GM23338 (cell line): ENCODE measurements around the gene HHAT. TPM values are rescaled to one million over a fixed set of nuclear protein-coding genes. Genes with fewer than 3 reads are reported as not detected.

Experiments
- ATAC-seq: fragments of 200-7000 bp; cut with Tn5 transposase; 3 replicates; pipeline ENCODE4 v1.9.1; 2020
- DNase-seq: peaks from one replicate; pipeline ENCODE4 v3.0.0-alpha.2; 2015; ENCODE audit warnings: low spot score
- H2AFZ ChIP-seq: fragments of 200-600 bp; sonication (generic); 2 replicates; pipeline ENCODE4 v1.8.0; 2016; ENCODE audit warnings: antibody characterized with exemption, mild to moderate bottlenecking, moderate library complexity
- H3F3A ChIP-seq: fragments of 200-600 bp; sonication (generic); replicated peaks from 2 replicates; pipeline ENCODE4 v1.8.0; 2017; ENCODE audit warnings: antibody characterized with exemption, mixed run types, low read depth
- H3K27ac ChIP-seq: fragments of 200-600 bp; sonication (generic); 2 replicates; pipeline ENCODE4 v1.6.1; 2016; ENCODE audit warnings: low read depth
- H3K27me3 ChIP-seq: fragments of 200-600 bp; sonication (generic); 2 replicates; pipeline ENCODE4 v1.8.0; 2016; ENCODE audit warnings: mild to moderate bottlenecking, mixed run types, moderate library complexity; ENCODE audit not compliant: insufficient read depth
- H3K36me3 ChIP-seq: fragments of 200-600 bp; sonication (generic); 2 replicates; pipeline ENCODE4 v1.8.0; 2016; ENCODE audit warnings: mild to moderate bottlenecking; ENCODE audit not compliant: insufficient read depth
- H3K4me1 ChIP-seq: fragments of 200-600 bp; sonication (generic); 2 replicates; pipeline ENCODE4 v1.8.0; 2016; ENCODE audit warnings: mild to moderate bottlenecking, moderate library complexity; ENCODE audit not compliant: insufficient read depth
- H3K4me2 ChIP-seq: fragments of 200-600 bp; sonication (generic); 2 replicates; pipeline ENCODE4 v1.7.1; 2017; ENCODE audit warnings: mixed run types
- H3K4me3 ChIP-seq: fragments of 200-600 bp; sonication (generic); 2 replicates; pipeline ENCODE4 v1.6.1; 2016; ENCODE audit warnings: mixed run types
- H3K79me2 ChIP-seq: fragments of 200-600 bp; sonication (generic); replicated peaks from 2 replicates; pipeline ENCODE4 v1.8.0; 2017; ENCODE audit warnings: mild to moderate bottlenecking; ENCODE audit not compliant: insufficient read depth
- H3K9me2 ChIP-seq: fragments of 200-600 bp; sonication (generic); 2 replicates; pipeline ENCODE4 v1.8.0; 2017; ENCODE audit not compliant: insufficient read depth
- H4K20me1 ChIP-seq: fragments of 200-600 bp; sonication (generic); replicated peaks from 2 replicates; pipeline ENCODE4 v1.8.0; 2017; ENCODE audit warnings: mild to moderate bottlenecking; ENCODE audit not compliant: insufficient read depth
- H3K27ac Mint-ChIP-seq: 2 replicates; pipeline ENCODE4 v1.8.0; 2020; ENCODE audit warnings: inconsistent platforms, mild to moderate bottlenecking, moderate library complexity, mixed read lengths
- H3K27me3 Mint-ChIP-seq: 3 replicates; pipeline ENCODE4 v1.8.0; 2022; ENCODE audit warnings: low read depth, mild to moderate bottlenecking, moderate library complexity, mixed read lengths, inconsistent platforms; ENCODE audit not compliant: insufficient read depth, poor library complexity
- H3K36me3 Mint-ChIP-seq: 3 replicates; pipeline ENCODE4 v1.8.0; 2021; ENCODE audit warnings: low read depth, mild to moderate bottlenecking, inconsistent platforms, moderate library complexity, mixed read lengths
- H3K4me1 Mint-ChIP-seq: 3 replicates; pipeline ENCODE4 v1.8.0; 2020; ENCODE audit warnings: mild to moderate bottlenecking, inconsistent platforms, mixed read lengths
- H3K4me3 Mint-ChIP-seq: 3 replicates; pipeline ENCODE4 v1.8.0; 2021; ENCODE audit warnings: moderate library complexity, mild to moderate bottlenecking, inconsistent platforms, mixed read lengths
- H3K9me3 Mint-ChIP-seq: 3 replicates; pipeline ENCODE4 v1.8.0; 2020; ENCODE audit warnings: moderate library complexity, mild to moderate bottlenecking, inconsistent platforms, mixed read lengths
- EZH2 ChIP-seq: fragments of 200-600 bp; sonication (generic); IDR thresholded peaks from one replicate; pipeline ENCODE4 v1.8.0; 2017; ENCODE audit warnings: antibody characterized with exemption, mild to moderate bottlenecking, low read depth; ENCODE audit not compliant: unreplicated experiment
- STAT1 ChIP-seq: IDR thresholded peaks from one replicate; pipeline ENCODE4 v1.6.1; 2016; ENCODE audit warnings: antibody characterized with exemption; ENCODE audit not compliant: unreplicated experiment
- ZNF331 ChIP-seq: fragments of 250-450 bp; sonication (Bioruptor Pico); IDR thresholded peaks from 2 replicates; pipeline ENCODE4 v1.5.0; 2020; ENCODE audit warnings: low read depth, mild to moderate bottlenecking, moderate library complexity
- polyA plus RNA-seq: library from polyadenylated mRNA; unstranded; fragments of >200 nt; fragmentation: Nextera tagmentation; extraction: Ambion mirVana; gene quantifications from 2 replicates; pipeline ENCODE4 v1.2.1, GENCODE V29; 2016
- total RNA-seq: library from RNA; depleted of rRNA; stranded (reverse); fragments of >200 nt; shearing (Covaris generic); gene quantifications from 2 replicates; pipeline ENCODE4 v1.2.3, GENCODE V29; 2014
- TF ChIP-seq, protein P1 (sequence below): IDR thresholded peaks from one replicate; pipeline ENCODE4 v1.6.1; 2018; ENCODE audit warnings: antibody characterized with exemption; ENCODE audit not compliant: unreplicated experiment
- TF ChIP-seq, protein P2 (sequence below), 2 experiments: fragments of 200-600 bp in 1 of 2; sonication (generic) in 1 of 2; conservative IDR thresholded peaks; 2 replicates each; pipeline versions ENCODE4 v1.5.1 to v1.6.1; 2016 to 2017; ENCODE audit warnings: antibody characterized with exemption in 2 of 2, low read depth in 2 of 2, mild to moderate bottlenecking in 2 of 2, moderate library complexity in 1 of 2
- TF ChIP-seq, protein P3 (sequence below): fragments of 250-450 bp; sonication (Bioruptor Pico); IDR thresholded peaks from 2 replicates; pipeline ENCODE4 v1.5.0; 2020; ENCODE audit warnings: mild to moderate bottlenecking, moderate library complexity

Gene HHAT
- total and polyA plus RNA-seq, 2 experiments from 2014 or later: 0.11 to 0.66 TPM

DNA sequence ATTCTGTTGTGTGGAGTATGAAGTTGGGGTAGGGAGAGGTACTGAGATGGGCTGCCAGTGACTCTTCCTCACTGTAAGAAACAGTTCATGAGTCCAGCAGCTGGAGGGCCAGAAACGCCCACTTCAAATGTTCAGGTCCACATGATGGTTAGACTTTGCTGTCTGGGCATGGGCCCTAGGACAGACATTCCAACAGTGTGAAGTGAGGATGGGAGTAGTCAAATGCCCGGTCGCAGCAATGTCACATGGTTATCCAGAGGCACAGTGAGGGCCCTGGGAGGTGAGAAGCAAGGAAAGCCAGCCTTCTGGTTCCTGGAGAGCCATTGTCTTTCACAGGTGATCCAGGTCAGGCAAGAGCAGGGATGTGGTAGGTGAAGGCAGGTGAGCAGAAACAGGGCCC, 304.4 kb downstream of the HHAT start (continued):
- TF ChIP-seq, protein P1, sequence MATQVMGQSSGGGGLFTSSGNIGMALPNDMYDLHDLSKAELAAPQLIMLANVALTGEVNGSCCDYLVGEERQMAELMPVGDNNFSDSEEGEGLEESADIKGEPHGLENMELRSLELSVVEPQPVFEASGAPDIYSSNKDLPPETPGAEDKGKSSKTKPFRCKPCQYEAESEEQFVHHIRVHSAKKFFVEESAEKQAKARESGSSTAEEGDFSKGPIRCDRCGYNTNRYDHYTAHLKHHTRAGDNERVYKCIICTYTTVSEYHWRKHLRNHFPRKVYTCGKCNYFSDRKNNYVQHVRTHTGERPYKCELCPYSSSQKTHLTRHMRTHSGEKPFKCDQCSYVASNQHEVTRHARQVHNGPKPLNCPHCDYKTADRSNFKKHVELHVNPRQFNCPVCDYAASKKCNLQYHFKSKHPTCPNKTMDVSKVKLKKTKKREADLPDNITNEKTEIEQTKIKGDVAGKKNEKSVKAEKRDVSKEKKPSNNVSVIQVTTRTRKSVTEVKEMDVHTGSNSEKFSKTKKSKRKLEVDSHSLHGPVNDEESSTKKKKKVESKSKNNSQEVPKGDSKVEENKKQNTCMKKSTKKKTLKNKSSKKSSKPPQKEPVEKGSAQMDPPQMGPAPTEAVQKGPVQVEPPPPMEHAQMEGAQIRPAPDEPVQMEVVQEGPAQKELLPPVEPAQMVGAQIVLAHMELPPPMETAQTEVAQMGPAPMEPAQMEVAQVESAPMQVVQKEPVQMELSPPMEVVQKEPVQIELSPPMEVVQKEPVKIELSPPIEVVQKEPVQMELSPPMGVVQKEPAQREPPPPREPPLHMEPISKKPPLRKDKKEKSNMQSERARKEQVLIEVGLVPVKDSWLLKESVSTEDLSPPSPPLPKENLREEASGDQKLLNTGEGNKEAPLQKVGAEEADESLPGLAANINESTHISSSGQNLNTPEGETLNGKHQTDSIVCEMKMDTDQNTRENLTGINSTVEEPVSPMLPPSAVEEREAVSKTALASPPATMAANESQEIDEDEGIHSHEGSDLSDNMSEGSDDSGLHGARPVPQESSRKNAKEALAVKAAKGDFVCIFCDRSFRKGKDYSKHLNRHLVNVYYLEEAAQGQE: no peak
- TF ChIP-seq STAT1 (no peak), EZH2 (no peak)
- TF ChIP-seq, protein P2, sequence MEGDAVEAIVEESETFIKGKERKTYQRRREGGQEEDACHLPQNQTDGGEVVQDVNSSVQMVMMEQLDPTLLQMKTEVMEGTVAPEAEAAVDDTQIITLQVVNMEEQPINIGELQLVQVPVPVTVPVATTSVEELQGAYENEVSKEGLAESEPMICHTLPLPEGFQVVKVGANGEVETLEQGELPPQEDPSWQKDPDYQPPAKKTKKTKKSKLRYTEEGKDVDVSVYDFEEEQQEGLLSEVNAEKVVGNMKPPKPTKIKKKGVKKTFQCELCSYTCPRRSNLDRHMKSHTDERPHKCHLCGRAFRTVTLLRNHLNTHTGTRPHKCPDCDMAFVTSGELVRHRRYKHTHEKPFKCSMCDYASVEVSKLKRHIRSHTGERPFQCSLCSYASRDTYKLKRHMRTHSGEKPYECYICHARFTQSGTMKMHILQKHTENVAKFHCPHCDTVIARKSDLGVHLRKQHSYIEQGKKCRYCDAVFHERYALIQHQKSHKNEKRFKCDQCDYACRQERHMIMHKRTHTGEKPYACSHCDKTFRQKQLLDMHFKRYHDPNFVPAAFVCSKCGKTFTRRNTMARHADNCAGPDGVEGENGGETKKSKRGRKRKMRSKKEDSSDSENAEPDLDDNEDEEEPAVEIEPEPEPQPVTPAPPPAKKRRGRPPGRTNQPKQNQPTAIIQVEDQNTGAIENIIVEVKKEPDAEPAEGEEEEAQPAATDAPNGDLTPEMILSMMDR (conservative IDR thresholded peaks at IDR 0.05; ENCODE audit: low read depth in 2 of 2): no peak

DNA sequence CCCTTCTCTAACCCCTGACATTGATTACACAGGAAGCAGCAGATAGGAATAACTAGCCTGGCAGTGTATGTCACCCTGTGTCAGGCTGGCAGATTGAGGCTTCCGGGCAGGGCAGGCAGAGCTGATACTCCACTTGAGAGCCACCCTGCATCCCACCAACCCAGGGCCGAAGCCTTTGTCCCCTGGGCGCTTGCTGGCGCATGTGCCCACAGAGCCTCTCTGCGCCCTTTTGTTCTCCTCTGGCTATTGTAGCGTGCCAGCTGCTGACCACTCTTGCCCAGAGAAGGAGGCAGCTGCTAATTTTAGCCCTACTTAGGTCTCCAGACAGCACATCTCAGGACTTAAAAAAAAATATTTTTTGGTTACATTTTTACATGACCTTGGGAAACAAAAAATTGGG, 304.9 kb downstream of the HHAT start:
- no peaks in the 10 kb centered on the region for H3K36me3 Mint-ChIP-seq
- Histone ChIP-seq H3K4me1 (no peaks in the 10 kb centered on the region), H3K27ac (no peak overlapping the region), H4K20me1 (no peaks in the 10 kb centered on the region), H3K79me2 (no peaks in the 10 kb centered on the region), H3K4me2 (no peak overlapping the region), H2AFZ (no peak overlapping the region), H3K9me2 (no peaks in the 10 kb centered on the region), H3F3A (no peaks in the 10 kb centered on the region), H3K36me3 (no peaks in the 10 kb centered on the region), H3K27me3 (no peaks in the 10 kb centered on the region), H3K4me3 (no peak overlapping the region)
- no peak overlapping the region for H3K4me3 Mint-ChIP-seq
- no peak overlapping the region for H3K27ac Mint-ChIP-seq
- TF ChIP-seq, protein P2 (conservative IDR thresholded peaks at IDR 0.05; ENCODE audit: low read depth in 2 of 2): no peak
- TF ChIP-seq, protein P3, sequence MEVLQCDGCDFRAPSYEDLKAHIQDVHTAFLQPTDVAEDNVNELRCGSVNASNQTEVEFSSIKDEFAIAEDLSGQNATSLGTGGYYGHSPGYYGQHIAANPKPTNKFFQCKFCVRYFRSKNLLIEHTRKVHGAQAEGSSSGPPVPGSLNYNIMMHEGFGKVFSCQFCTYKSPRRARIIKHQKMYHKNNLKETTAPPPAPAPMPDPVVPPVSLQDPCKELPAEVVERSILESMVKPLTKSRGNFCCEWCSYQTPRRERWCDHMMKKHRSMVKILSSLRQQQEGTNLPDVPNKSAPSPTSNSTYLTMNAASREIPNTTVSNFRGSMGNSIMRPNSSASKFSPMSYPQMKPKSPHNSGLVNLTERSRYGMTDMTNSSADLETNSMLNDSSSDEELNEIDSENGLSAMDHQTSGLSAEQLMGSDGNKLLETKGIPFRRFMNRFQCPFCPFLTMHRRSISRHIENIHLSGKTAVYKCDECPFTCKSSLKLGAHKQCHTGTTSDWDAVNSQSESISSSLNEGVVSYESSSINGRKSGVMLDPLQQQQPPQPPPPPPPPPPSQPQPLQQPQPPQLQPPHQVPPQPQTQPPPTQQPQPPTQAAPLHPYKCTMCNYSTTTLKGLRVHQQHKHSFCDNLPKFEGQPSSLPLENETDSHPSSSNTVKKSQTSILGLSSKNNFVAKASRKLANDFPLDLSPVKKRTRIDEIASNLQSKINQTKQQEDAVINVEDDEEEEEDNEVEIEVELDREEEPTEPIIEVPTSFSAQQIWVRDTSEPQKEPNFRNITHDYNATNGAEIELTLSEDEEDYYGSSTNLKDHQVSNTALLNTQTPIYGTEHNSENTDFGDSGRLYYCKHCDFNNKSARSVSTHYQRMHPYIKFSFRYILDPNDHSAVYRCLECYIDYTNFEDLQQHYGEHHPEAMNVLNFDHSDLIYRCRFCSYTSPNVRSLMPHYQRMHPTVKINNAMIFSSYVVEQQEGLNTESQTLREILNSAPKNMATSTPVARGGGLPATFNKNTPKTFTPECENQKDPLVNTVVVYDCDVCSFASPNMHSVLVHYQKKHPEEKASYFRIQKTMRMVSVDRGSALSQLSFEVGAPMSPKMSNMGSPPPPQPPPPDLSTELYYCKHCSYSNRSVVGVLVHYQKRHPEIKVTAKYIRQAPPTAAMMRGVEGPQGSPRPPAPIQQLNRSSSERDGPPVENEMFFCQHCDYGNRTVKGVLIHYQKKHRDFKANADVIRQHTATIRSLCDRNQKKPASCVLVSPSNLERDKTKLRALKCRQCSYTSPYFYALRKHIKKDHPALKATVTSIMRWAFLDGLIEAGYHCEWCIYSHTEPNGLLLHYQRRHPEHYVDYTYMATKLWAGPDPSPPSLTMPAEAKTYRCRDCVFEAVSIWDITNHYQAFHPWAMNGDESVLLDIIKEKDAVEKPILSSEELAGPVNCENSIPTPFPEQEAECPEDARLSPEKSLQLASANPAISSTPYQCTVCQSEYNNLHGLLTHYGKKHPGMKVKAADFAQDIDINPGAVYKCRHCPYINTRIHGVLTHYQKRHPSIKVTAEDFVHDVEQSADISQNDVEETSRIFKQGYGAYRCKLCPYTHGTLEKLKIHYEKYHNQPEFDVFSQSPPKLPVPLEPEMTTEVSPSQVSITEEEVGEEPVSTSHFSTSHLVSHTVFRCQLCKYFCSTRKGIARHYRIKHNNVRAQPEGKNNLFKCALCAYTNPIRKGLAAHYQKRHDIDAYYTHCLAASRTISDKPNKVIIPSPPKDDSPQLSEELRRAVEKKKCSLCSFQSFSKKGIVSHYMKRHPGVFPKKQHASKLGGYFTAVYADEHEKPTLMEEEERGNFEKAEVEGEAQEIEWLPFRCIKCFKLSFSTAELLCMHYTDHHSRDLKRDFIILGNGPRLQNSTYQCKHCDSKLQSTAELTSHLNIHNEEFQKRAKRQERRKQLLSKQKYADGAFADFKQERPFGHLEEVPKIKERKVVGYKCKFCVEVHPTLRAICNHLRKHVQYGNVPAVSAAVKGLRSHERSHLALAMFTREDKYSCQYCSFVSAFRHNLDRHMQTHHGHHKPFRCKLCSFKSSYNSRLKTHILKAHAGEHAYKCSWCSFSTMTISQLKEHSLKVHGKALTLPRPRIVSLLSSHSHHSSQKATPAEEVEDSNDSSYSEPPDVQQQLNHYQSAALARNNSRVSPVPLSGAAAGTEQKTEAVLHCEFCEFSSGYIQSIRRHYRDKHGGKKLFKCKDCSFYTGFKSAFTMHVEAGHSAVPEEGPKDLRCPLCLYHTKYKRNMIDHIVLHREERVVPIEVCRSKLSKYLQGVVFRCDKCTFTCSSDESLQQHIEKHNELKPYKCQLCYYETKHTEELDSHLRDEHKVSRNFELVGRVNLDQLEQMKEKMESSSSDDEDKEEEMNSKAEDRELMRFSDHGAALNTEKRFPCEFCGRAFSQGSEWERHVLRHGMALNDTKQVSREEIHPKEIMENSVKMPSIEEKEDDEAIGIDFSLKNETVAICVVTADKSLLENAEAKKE (CRISPR knock-in tag): no peak
- no peak for TF ChIP-seq ZNF331 (CRISPR knock-in tag)
- ATAC-seq (no peak), DNase-seq (no peak)
- H3K27me3 Mint-ChIP-seq: peaks cover 5% of the 10 kb centered on the region
- H3K4me1 Mint-ChIP-seq: peaks cover 3% of the 10 kb centered on the region; the same call in 1 of the 3 replicates
- no peaks in the 10 kb centered on the region for H3K9me3 Mint-ChIP-seq
